ENCODE data around the gene PARP2.

Gene PARP2

DNA sequence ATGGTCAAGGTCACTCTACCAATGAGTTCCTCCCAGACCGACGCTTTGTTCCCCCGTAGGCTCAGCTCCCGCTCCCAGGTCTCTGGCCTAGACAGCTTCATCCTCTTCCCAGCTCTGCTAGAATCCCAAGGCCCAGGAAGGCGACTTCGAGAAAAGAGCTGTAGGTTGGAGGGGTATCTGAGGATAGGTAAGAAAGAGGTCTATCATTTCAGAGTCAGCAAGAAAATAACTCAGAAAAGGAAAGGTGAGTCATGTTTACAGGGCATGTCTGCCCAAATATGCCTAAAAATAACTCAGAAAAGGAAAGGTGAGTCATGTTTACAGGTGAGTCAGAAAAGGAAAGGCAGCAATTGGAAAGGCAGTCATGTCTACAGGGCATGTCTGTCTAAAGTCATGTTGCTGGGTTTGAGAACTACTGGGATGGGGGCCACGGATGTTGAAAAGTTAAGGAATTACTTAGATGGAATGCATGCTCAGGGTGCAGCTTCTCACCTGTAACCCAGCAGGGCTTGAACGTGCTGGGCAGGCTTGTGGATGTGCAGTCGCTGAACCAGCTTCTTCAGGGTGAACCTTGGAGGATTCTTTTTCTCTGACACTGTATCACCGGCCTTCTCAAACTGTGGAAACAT, 57.6 kb downstream of the PARP2 start:
- no peak for DNase-seq (ENCODE audit: low spot score)

- no peak for DNase-seq (ENCODE audit: low spot score)
Observed at GRCh38 chr14:20403521-20403920, 60.1 kb downstream of the PARP2 start.

Data from Ammon's horn (tissue), 1 donor.